Neural cell (in vitro differentiated cells): ENCODE data around the gene ST6GAL1. TPM values are rescaled to one million over a fixed set of nuclear protein-coding genes. Genes with fewer than 3 reads are reported as not detected.

Source experiments
- H2AFZ ChIP-seq: fragments of 200-600, 300-800 bp; sonication (generic), shearing (Covaris generic); 2 replicates; pipeline ENCODE4 v1.6.0; 2014; ENCODE audit warnings: low read depth, mild to moderate bottlenecking, antibody characterized with exemption, low read length, moderate library complexity
- H3F3A ChIP-seq: fragments of 200-600 bp; shearing (Covaris generic); 2 replicates; pipeline ENCODE4 v1.6.1; 2016; ENCODE audit warnings: mild to moderate bottlenecking, moderate library complexity, mixed read lengths, antibody characterized with exemption, low read length; ENCODE audit not compliant: insufficient read depth, poor library complexity, severe bottlenecking
- H3K27ac ChIP-seq: fragments of 200-600, 300-800 bp; sonication (generic), shearing (Covaris generic); 2 replicates; pipeline ENCODE4 v1.5.1; 2014; ENCODE audit warnings: mild to moderate bottlenecking, low read length, moderate library complexity
- H3K27me3 ChIP-seq: fragments of 300-800, 200-600 bp; sonication (generic), shearing (Covaris generic); 2 replicates; pipeline ENCODE4 v1.6.0; 2014; ENCODE audit warnings: mild to moderate bottlenecking, low read depth, low read length, moderate library complexity; ENCODE audit not compliant: insufficient read depth
- H3K36me3 ChIP-seq: fragments of 300-800, 200-600 bp; sonication (generic), shearing (Covaris generic); 2 replicates; pipeline ENCODE4 v1.5.1; 2014; ENCODE audit warnings: mild to moderate bottlenecking, antibody characterized with exemption, low read length, moderate library complexity; ENCODE audit not compliant: insufficient read depth
- H3K4me2 ChIP-seq: fragments of 300-800, 200-600 bp; sonication (generic), shearing (Covaris generic); 2 replicates; pipeline ENCODE4 v1.6.0; 2014; ENCODE audit warnings: mild to moderate bottlenecking, low read length
- H3K4me3 ChIP-seq: fragments of 300-800, 200-600 bp; sonication (generic), shearing (Covaris generic); 2 replicates; pipeline ENCODE4 v1.5.1; 2014; ENCODE audit warnings: mild to moderate bottlenecking, low read length, moderate library complexity
- H3K79me2 ChIP-seq: fragments of 200-600 bp; shearing (Covaris generic); replicated peaks from 2 replicates; pipeline ENCODE4 v1.6.0; 2014; ENCODE audit warnings: mild to moderate bottlenecking, low read length, moderate library complexity; ENCODE audit not compliant: insufficient read depth
- H3K9ac ChIP-seq: fragments of 300-800, 200-600 bp; sonication (generic), shearing (Covaris generic); 2 replicates; pipeline ENCODE4 v1.6.1; 2016; ENCODE audit warnings: mild to moderate bottlenecking, low read length, mixed read lengths
- H3K9me2 ChIP-seq: fragments of 200-600 bp; shearing (Covaris generic); 2 replicates; pipeline ENCODE4 v1.6.1; 2016; ENCODE audit warnings: mild to moderate bottlenecking, low read length, mixed read lengths; ENCODE audit not compliant: insufficient read depth
- H3K9me3 ChIP-seq: fragments of 200-600, 300-800 bp; sonication (generic), shearing (Covaris generic); 2 replicates; pipeline ENCODE4 v1.6.1; 2016; ENCODE audit warnings: mild to moderate bottlenecking, mixed run types, low read length, moderate library complexity, mixed read lengths
- H4K20me1 ChIP-seq: fragments of 200-600 bp; shearing (Covaris generic); 2 replicates; pipeline ENCODE4 v1.6.1; 2016; ENCODE audit warnings: mild to moderate bottlenecking, mixed run types; ENCODE audit not compliant: insufficient read depth
- CTCF ChIP-seq: fragments of 450-650 bp; IDR thresholded peaks from 2 replicates; pipeline ENCODE4 v1.5.1; 2014; ENCODE audit warnings: antibody characterized with exemption, mild to moderate bottlenecking, moderate library complexity; ENCODE audit not compliant: poor library complexity, severe bottlenecking
- EP300 ChIP-seq: fragments of 450-650 bp; conservative IDR thresholded peaks from 2 replicates; pipeline ENCODE4 v1.6.1; 2014; ENCODE audit warnings: antibody characterized with exemption, mild to moderate bottlenecking, moderate library complexity; ENCODE audit not compliant: poor library complexity, severe bottlenecking
- EZH2 ChIP-seq: fragments of 200-600, 300-800 bp; shearing (Covaris generic), sonication (generic); IDR thresholded peaks from 2 replicates; pipeline ENCODE4 v1.6.1; 2014; ENCODE audit warnings: antibody characterized with exemption, low read length, borderline replicate concordance, mild to moderate bottlenecking; ENCODE audit not compliant: insufficient read depth, poor library complexity, severe bottlenecking
- MXI1 ChIP-seq: fragments of 450-650 bp; conservative IDR thresholded peaks from 2 replicates; pipeline ENCODE4 v1.6.1; 2014; ENCODE audit warnings: antibody characterized with exemption, mild to moderate bottlenecking; ENCODE audit not compliant: poor library complexity, severe bottlenecking
- POLR2AphosphoS5 ChIP-seq: IDR thresholded peaks from 2 replicates; pipeline ENCODE4 v1.6.1; 2012
- RAD21 ChIP-seq: fragments of 450-650 bp; conservative IDR thresholded peaks from 2 replicates; pipeline ENCODE4 v1.6.1; 2014; ENCODE audit warnings: antibody characterized with exemption, mild to moderate bottlenecking, moderate library complexity
- REST ChIP-seq: IDR thresholded peaks from 2 replicates; pipeline ENCODE4 v1.6.1; 2012; ENCODE audit warnings: borderline replicate concordance
- SMC3 ChIP-seq: fragments of 450-650 bp; conservative IDR thresholded peaks from 2 replicates; pipeline ENCODE4 v1.6.1; 2014; ENCODE audit warnings: antibody characterized with exemption, mild to moderate bottlenecking, moderate library complexity; ENCODE audit not compliant: poor library complexity
- TAF1 ChIP-seq: IDR thresholded peaks from 2 replicates; pipeline ENCODE4 v1.6.1; 2012; ENCODE audit warnings: low read depth
- polyA plus RNA-seq: library from polyadenylated mRNA; depleted of rRNA; stranded (reverse); fragments of >200 nt; gene quantifications from 2 replicates; pipeline ENCODE4 v1.2.3, GENCODE V29; 2014

Gene ST6GAL1
- polyA plus RNA-seq, 1 donor from 2014 or later = 17.6 TPM

- no peaks in the 10 kb centered on the region for H3K9me2 ChIP-seq
- no peak overlapping the region for H3K4me3 ChIP-seq
- H3K4me2 ChIP-seq = no peak overlapping the region
- no peaks in the 10 kb centered on the region for H3K36me3 ChIP-seq
- no peaks in the 10 kb centered on the region for H4K20me1 ChIP-seq
- no peak overlapping the region for H3K9ac ChIP-seq
- H3K27ac ChIP-seq = no peak overlapping the region
- no peaks in the 10 kb centered on the region for H3K27me3 ChIP-seq
- H3F3A ChIP-seq = no peaks in the 10 kb centered on the region
- H2AFZ ChIP-seq = no peak overlapping the region
- TF ChIP-seq POLR2AphosphoS5 (no peak), MXI1 (no peak), TAF1 (no peak), SMC3 (no peak), EZH2 (no peak), REST (no peak), CTCF (no peak), EP300 (no peak), RAD21 (no peak)
- H3K9me3 ChIP-seq = no peaks in the 10 kb centered on the region
- H3K79me2 ChIP-seq = no peaks in the 10 kb centered on the region
These were observed 171.8 kb downstream of the ST6GAL1 start for GRCh38 chr3:187102073-187102634.

- no peak overlapping the region for H3K27ac ChIP-seq
- H3K36me3 ChIP-seq = no peaks in the 10 kb centered on the region
- H3K79me2 ChIP-seq = no peaks in the 10 kb centered on the region
- no peaks in the 10 kb centered on the region for H4K20me1 ChIP-seq
- TF ChIP-seq EZH2 = no peak
- no peak for TF ChIP-seq EP300
- TF ChIP-seq CTCF = no peak
- no peak for TF ChIP-seq TAF1
- TF ChIP-seq RAD21 = no peak
- TF ChIP-seq SMC3 = no peak
- no peak for TF ChIP-seq POLR2AphosphoS5
- TF ChIP-seq REST = no peak
- no peak for TF ChIP-seq MXI1
- H3K9me2 ChIP-seq = no peaks in the 10 kb centered on the region
- H3K4me3 ChIP-seq = no peak overlapping the region
- no peaks in the 10 kb centered on the region for H3K27me3 ChIP-seq
- no peak overlapping the region for H3K4me2 ChIP-seq
- no peaks in the 10 kb centered on the region for H3F3A ChIP-seq
- no peak overlapping the region for H3K9ac ChIP-seq
- H2AFZ ChIP-seq = no peak overlapping the region
- no peaks in the 10 kb centered on the region for H3K9me3 ChIP-seq
These were observed 172.9 kb downstream of the ST6GAL1 start for GRCh38 chr3:187103251-187103650.
